ENCODE measurements around the gene KLRC4. TPM values are rescaled to one million over a fixed set of nuclear protein-coding genes. Genes with fewer than 3 reads are reported as not detected.
"Not testable (repeated sequence)": the region's sequence is repeated elsewhere in the genome, so short reads cannot be mapped to it uniquely, and the experiment has no call there.

Gene KLRC4
- total RNA-seq, 1 donor from 2014 or later: not detected

GRCh38 chr12:10372559-10372958 is 37.0 kb downstream of the KLRC4 start:
- no peak overlapping the region for H3K4me3 ChIP-seq
- intact Hi-C loops (cut with DNase I): no loop called here
- peaks cover 12% of the 10 kb centered on the region for H3K4me1 ChIP-seq
- no peak overlapping the region for H3K27ac ChIP-seq
- H3K27me3 ChIP-seq: no peaks in the 10 kb centered on the region
- no peaks in the 10 kb centered on the region for H3K9me3 ChIP-seq
- H3K36me3 ChIP-seq: no peaks in the 10 kb centered on the region
- TF ChIP-seq POLR2AphosphoS5 (IDR thresholded peaks at IDR 0.05; ENCODE audit: insufficient read depth in 1 of 2, low read depth in 1 of 2): no peak
- TF ChIP-seq CTCF (IDR thresholded peaks at IDR 0.05): no peak
- no peak for TF ChIP-seq POLR2A (IDR thresholded peaks at IDR 0.05)
- no peak for DNase-seq (ENCODE audit: extremely low spot score in 2 of 2)

GRCh38 chr12:10371893-10372535 is 37.5 kb downstream of the KLRC4 start:
- H3K9me3 ChIP-seq; H3K27ac ChIP-seq; intact Hi-C loops (cut with DNase I); H3K36me3 ChIP-seq; DNase-seq (ENCODE audit: extremely low spot score in 2 of 2); H3K27me3 ChIP-seq; H3K4me3 ChIP-seq: not testable (repeated sequence)
- H3K4me1 ChIP-seq: peaks cover 12% of the 10 kb centered on the region

- no peaks in the 10 kb centered on the region for H3K27me3 ChIP-seq
- intact Hi-C loops (cut with DNase I): no loop called here
- H3K36me3 ChIP-seq: no peaks in the 10 kb centered on the region
- TF ChIP-seq POLR2A (IDR thresholded peaks at IDR 0.05): no peak
- no peak for TF ChIP-seq POLR2AphosphoS5 (IDR thresholded peaks at IDR 0.05; ENCODE audit: insufficient read depth in 1 of 2, low read depth in 1 of 2)
- TF ChIP-seq CTCF (IDR thresholded peaks at IDR 0.05): no peak
- no peaks in the 10 kb centered on the region for H3K9me3 ChIP-seq
- no peak for DNase-seq (ENCODE audit: extremely low spot score in 2 of 2)
- peak overlapping the region; percentile 39 for H3K27ac ChIP-seq
- H3K4me1 ChIP-seq: peaks cover 23% of the 10 kb centered on the region
- H3K4me3 ChIP-seq: no peak overlapping the region
These were observed 39.8 kb downstream of the KLRC4 start for GRCh38 chr12:10369557-10370415.

GRCh38 chr12:10368206-10369171 is 41.1 kb downstream of the KLRC4 start:
- Histone ChIP-seq H3K4me1 (peaks cover 28% of the 10 kb centered on the region), H3K4me3 (no peak overlapping the region)
- intact Hi-C loops (cut with DNase I): no loop called here

GRCh38 chr12:10367714-10368113 is 41.8 kb downstream of the KLRC4 start:
- intact Hi-C loops (cut with DNase I); DNase-seq (ENCODE audit: extremely low spot score in 2 of 2); H3K36me3 ChIP-seq; H3K4me3 ChIP-seq; H3K9me3 ChIP-seq; H3K27me3 ChIP-seq: not testable (repeated sequence)
- Histone ChIP-seq H3K27ac (peak overlapping the region; percentile 98), H3K4me1 (peaks cover 36% of the 10 kb centered on the region)

More at GRCh38 chr12:10368206-10369171, 41.1 kb downstream of the KLRC4 start:
- Histone ChIP-seq H3K9me3 (no peaks in the 10 kb centered on the region), H3K27ac (peak overlapping the region; percentile 98), H3K36me3 (no peaks in the 10 kb centered on the region), H3K27me3 (no peaks in the 10 kb centered on the region)
- DNase-seq (ENCODE audit: extremely low spot score in 2 of 2): no peak
- TF ChIP-seq POLR2AphosphoS5 (IDR thresholded peaks at IDR 0.05; ENCODE audit: insufficient read depth in 1 of 2, low read depth in 1 of 2) (no peak), POLR2A (IDR thresholded peaks at IDR 0.05) (no peak), CTCF (IDR thresholded peaks at IDR 0.05) (no peak)
